Kidney capillary endothelial cell (primary cell): ENCODE results near the gene APBB1IP.
"Not testable (repeated sequence)": the region's sequence is repeated elsewhere in the genome, so short reads cannot be mapped to it uniquely, and the experiment has no call there.

ENCODE experiments used
- DNase-seq: peaks from one replicate; pipeline ENCODE4 v3.0.0-alpha.2; 2018; ENCODE audit warnings: low spot score

APBB1IP gene

GRCh38 chr10:26477501-26477900 is 39.4 kb downstream of the APBB1IP start:
- no peak for DNase-seq

- DNase-seq = no peak
These were observed 39.9 kb downstream of the APBB1IP start for GRCh38 chr10:26478061-26478460.

- DNase-seq = no peak
These were observed 41.8 kb downstream of the APBB1IP start for GRCh38 chr10:26479766-26480492.

- no peak for DNase-seq
These were observed 43.2 kb downstream of the APBB1IP start for GRCh38 chr10:26481315-26481692.

GRCh38 chr10:26481914-26482550 is 43.9 kb downstream of the APBB1IP start:
- no peak for DNase-seq

GRCh38 chr10:26483554-26483953 is 45.4 kb downstream of the APBB1IP start:
- DNase-seq = no peak

GRCh38 chr10:26485150-26485941 is 47.2 kb downstream of the APBB1IP start:
- no peak for DNase-seq

- DNase-seq = no peak
These were observed 48.2 kb downstream of the APBB1IP start for GRCh38 chr10:26486304-26486703.

GRCh38 chr10:26486990-26487850 is 49.1 kb downstream of the APBB1IP start:
- no peak for DNase-seq

- DNase-seq = no peak
These were observed 50.2 kb downstream of the APBB1IP start for GRCh38 chr10:26488344-26488743.

- no peak for DNase-seq
These were observed 50.9 kb downstream of the APBB1IP start for GRCh38 chr10:26489081-26489480.

GRCh38 chr10:26490367-26490766 is 52.2 kb downstream of the APBB1IP start:
- DNase-seq = not testable (repeated sequence)

- DNase-seq = no peak
These were observed 53.1 kb downstream of the APBB1IP start for GRCh38 chr10:26491276-26491675.

- no peak for DNase-seq
These were observed 53.8 kb downstream of the APBB1IP start for GRCh38 chr10:26491934-26492333.

- DNase-seq = not testable (repeated sequence)
These were observed 54.6 kb downstream of the APBB1IP start for GRCh38 chr10:26492725-26493124.

- DNase-seq = no peak
These were observed 55.9 kb downstream of the APBB1IP start for GRCh38 chr10:26494018-26494417.

GRCh38 chr10:26499426-26499825 is 61.3 kb downstream of the APBB1IP start:
- DNase-seq = no peak

GRCh38 chr10:26502986-26503385 is 64.8 kb downstream of the APBB1IP start:
- DNase-seq = no peak

GRCh38 chr10:26503911-26504310 is 65.8 kb downstream of the APBB1IP start:
- no peak for DNase-seq

- DNase-seq = not testable (repeated sequence)
These were observed 66.3 kb downstream of the APBB1IP start for GRCh38 chr10:26504429-26504828.

- DNase-seq = no peak
These were observed 67.3 kb downstream of the APBB1IP start for GRCh38 chr10:26505491-26505890.

- DNase-seq = no peak
These were observed 68.6 kb downstream of the APBB1IP start for GRCh38 chr10:26506736-26507135.
